Activated effector memory CD4-positive, alpha-beta T cell treated with anti-CD3 and anti-CD28 coated beads, Interleukin-2, amount 50 U/mL, for 16 hours (primary cell): Measurements from ENCODE around the gene JPT2.
A peak's percentile ranks its signal among the peaks of the same experiment; 100 is the strongest.
"Not testable (repeated sequence)": the region's sequence is repeated elsewhere in the genome, so short reads cannot be mapped to it uniquely, and the experiment has no call there.

Experiments
- DNase-seq: peaks from one replicate; pipeline ENCODE4 v3.0.0-alpha.2; 2020

The JPT2 gene

DNA sequence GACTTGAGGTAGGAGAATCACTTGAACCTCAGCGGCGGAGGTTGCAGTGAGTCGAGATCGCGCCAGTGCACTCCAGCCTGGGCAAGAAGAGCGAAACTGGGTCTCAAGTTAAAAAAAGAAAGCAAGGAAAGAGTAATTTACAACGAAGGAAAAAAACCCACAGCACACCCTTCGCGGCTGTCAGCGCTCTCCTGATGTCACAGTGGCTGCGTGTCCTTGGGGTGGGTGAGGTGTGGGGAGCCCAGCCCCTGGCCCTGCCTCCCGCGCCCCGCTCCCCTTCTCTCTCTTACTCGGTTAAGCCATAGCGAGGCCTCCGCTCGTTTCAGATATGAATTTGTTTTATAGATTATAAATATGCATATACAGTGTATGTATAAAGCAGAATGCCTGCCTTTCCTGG lies 740 bp upstream of the JPT2 start:
- no peak for DNase-seq

DNA sequence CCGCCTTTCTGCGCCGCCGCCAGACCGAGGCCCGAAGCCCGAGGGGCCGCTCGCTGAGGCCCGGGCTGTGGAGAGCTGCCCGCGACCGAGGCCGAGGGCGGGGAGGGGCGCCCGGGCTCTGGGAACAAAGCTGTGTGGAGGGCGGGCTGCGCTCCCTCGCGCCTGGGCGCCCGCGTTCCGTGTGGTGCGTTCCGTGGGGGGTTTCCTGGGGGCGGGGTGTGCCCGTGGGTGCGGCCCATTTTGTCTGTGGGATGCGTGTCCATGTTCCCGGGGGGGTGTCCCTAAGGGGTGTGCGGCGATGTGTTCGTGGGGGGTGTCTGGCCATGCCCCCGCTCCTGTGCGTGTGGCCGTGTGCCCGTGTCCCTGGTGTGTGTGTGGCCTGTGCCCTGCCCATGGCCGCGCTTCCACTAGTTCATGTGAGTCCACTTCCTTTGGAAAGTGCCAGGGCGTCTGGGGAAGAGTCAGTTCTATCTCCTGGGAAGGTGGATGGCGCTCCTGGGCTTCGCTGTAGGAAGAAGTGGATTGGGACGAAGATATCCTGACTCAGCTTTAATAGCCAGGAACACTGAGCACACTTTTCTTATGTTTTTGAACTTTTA lies 520 bp downstream of the JPT2 start:
- peak; percentile 83 for DNase-seq

DNA sequence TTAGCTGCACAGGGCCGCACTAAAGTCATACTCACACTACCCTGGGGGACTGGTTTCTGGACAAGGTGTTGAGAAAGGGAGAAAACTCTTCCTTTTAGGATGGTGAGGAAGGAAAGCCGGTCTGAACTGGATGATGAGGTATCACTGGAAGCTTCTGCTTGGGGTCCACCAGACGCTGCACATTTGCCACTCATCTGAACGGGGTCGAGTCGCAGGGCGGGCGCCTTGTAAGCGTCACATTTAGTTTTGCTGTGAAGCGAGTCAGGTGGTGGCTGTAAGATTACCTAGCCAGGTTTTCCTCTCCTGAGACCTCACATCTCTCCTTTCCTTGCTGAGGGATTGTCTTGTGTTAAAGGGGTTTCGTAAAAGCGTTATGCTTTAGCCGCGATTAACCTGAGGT lies 2.3 kb downstream of the JPT2 start:
- no peak for DNase-seq

- DNase-seq, result no peak
Observed at GRCh38 chr16:1681032-1681431, 3.0 kb downstream of the JPT2 start.

DNA sequence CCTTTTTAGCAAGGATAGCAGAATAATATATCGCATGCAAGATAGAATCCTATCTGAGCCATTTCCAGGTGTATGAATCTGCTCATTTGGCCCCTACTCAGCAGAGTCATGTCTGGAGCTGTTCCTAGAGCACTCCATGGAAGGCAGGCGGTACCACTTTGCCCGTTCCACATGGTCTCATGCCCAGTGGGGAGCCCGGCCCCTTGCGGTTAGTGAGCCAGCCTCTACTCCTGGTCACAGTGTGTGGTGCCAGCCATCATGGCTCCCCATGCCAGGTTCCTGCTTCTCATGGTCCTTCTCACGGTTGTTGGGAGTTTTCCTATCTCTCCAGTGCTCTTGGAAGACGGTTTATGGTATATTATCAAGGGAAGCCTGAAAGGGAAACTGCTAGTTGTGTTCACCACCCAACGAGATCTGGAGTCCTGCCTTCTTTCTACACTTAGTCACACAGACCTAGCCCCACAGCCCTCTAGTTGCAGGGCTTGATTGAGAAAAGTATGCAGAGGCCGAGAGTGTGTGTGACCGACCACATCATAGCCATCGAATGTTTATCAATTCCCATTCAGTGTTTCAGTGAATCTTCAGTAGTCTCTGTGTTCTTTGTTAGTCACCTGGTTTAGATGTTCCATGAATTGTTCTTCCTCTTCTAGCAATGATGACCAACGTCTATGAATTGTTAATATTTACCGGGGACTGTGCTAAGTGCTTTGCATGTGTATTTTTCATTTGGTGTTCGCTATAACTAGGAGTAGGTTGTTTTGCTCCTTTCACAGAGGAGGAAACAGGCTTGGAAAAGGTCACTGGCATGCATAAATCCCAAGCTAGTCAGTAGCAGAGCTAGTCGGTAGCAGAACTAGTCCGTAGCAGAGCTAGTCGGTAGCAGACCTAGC lies 9.6 kb downstream of the JPT2 start:
- DNase-seq, result no peak

- DNase-seq, result no peak
Observed at GRCh38 chr16:1688807-1689560, 10.9 kb downstream of the JPT2 start.

- no peak for DNase-seq
Observed at GRCh38 chr16:1689853-1690252, 11.8 kb downstream of the JPT2 start.

- DNase-seq, result no peak
Observed at GRCh38 chr16:1690810-1691209, 12.7 kb downstream of the JPT2 start.

DNA sequence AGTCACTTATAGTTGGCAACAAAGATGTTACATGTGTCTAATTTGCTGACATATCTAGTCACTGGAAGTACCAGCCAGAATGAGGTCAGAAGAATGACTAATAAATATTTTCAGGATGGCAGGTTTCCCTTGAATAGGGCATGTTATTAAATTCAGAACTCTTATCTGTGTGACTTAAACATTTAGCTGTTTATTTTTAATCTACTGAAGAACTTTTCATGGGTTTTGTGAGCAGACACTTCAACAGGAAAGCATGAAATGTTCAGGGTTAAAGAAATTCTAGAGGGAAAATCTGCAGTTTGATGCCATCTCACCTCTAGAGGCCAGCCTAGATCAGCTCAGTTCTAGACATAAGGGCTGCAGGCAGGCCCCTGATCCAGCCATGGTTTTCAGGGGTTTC lies 13.2 kb downstream of the JPT2 start:
- DNase-seq, result no peak

GRCh38 chr16:1691956-1692355 lies 13.9 kb downstream of the JPT2 start:
- DNase-seq, result no peak

DNA sequence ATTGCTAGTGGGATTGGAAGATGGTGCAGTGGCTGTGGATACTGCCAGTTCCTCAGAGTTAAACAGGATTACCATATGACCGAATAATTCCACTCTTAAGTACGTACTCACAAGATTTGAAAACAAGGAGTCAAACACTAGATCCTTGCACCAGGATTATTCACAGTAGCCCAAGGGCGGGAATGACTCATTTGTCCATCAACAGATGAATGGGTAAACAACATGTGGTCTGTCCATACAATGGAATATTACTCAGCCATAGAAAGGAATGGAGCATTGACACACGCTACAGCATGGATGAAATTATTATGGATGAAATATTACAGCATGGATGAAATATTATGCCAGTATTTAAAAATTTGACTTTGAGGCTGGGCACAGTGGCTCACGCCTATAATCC lies 18.8 kb downstream of the JPT2 start:
- no peak for DNase-seq

DNA sequence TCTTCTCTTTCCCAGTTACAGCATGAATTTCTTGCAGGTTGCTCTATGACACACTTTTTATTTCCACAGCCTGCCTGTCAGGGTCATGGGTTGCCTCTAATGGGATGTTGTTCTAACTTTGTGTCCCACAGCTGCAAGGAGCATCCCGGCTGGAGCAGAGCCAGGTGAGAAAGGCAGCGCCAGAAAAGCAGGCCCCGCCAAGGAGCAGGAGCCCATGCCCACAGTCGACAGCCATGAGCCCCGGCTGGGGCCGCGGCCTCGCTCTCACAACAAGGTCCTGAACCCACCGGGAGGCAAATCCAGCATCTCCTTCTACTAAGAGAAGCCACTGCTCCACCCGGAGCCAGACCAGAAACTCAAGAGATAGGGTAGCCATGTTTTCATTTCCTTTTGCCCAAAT lies 20.6 kb downstream of the JPT2 start:
- no peak for DNase-seq

- DNase-seq, result no peak
Observed at GRCh38 chr16:1700246-1700645, 22.2 kb downstream of the JPT2 start.

GRCh38 chr16:1701216-1701878 lies 23.3 kb downstream of the JPT2 start:
- no peak for DNase-seq

- not testable (repeated sequence) for DNase-seq
Observed at GRCh38 chr16:1705324-1705687, 27.2 kb downstream of the JPT2 start.

GRCh38 chr16:1705688-1706385 lies 27.8 kb downstream of the JPT2 start, which contains the start of gene MAPK8IP3:
TSS of gene MAPK8IP3 (plus strand) at chr16:1706195. CDS start at chr16:1706340, 145 bp downstream.
- peak; percentile 99 for DNase-seq

DNA sequence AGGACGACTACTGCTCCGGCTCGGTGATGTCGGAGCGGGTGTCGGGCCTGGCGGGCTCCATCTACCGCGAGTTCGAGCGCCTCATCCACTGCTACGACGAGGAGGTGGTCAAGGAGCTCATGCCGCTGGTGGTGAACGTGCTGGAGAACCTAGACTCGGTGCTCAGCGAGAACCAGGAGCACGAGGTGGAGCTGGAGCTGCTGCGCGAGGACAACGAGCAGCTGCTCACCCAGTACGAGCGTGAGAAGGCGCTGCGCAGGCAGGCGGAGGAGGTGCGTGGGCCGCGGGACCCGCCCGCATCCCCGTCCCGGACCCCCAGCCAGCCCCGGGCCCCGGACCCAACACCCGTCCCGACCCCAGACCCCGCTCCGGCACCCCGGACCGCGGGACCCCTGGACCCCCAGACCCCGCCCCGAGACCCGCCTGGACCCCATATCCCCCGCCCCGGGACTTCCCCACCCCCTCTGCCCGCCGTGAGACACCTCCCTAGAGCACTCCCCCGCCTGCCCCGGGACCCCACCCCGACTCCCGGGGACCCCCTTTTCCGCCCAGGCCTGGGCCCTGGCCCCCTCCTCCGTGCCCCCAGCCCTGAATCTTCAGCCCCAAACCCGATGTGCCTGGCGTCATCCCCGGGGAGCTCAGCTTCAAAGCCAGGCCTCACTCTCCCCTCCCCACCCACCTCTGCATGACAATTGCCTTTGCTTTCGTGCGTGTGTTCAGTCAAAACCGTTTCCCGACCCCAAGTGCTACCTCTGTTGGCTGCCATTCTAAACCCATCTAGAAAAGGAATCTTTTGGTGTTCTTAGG lies 28.5 kb downstream of the JPT2 start:
- peak; percentile 79 for DNase-seq

DNA sequence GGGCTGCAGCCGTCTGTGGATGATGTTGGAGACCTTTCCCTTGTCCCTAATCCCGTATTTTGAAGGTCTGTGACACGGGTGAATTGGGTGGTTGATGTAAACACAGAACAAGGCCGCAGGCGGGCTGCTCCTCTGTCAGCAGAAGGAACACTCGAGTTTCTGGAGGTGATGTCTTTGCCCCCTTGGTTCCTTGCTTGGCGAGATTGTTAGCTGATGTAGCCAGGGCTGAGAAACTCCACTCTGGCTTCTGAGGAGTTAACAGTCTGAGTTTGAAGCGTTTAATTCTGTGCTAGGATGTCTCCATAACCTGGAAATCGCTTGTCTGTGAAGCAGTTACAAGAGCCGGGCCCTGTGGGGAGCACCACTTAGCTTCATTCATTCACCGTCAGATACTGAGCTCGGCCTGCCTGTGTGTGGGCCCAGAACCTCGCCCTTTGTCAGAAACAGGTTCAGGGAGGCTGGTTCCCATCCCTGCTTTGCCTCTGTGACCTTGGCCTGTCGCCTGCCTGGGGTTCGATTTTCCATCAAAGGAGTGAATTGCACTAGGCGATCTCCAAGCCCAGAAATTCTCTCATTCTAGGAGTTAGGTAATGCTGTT lies 29.2 kb downstream of the JPT2 start:
- DNase-seq, result no peak

- no peak for DNase-seq
Observed at GRCh38 chr16:1708083-1708767, 30.1 kb downstream of the JPT2 start.

DNA sequence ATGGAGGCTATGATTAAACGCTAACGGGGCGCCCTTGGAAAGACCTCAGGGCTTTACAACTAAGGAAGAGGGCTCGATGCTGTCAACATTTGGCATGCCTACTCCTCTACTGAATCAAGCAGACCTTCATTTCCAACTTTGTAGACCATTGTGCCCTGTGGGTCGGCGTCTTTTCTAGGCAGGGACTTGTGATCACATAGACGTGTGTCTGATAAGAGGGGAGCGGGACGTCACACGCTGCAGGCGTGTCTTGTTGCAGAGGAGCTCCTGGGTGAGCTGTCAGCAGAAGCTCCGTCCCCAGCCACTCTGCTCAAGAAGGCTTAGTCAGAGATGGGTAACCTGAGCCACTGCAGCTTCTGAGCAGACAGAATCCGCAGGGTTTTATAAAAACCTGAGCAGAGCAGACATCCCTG lies 30.7 kb downstream of the JPT2 start:
- no peak for DNase-seq

- no peak for DNase-seq
Observed at GRCh38 chr16:1709356-1709755, 31.3 kb downstream of the JPT2 start.
